Activated T-cell treated with anti-CD3 and anti-CD28 coated beads for 1 hour (primary cell): Measurements from ENCODE around the gene IGSF9B.

ENCODE experiments used
- DNase-seq: peaks from one replicate; pipeline ENCODE4 v3.0.0-alpha.2; 2020; ENCODE audit warnings: low read depth

The IGSF9B gene

DNA sequence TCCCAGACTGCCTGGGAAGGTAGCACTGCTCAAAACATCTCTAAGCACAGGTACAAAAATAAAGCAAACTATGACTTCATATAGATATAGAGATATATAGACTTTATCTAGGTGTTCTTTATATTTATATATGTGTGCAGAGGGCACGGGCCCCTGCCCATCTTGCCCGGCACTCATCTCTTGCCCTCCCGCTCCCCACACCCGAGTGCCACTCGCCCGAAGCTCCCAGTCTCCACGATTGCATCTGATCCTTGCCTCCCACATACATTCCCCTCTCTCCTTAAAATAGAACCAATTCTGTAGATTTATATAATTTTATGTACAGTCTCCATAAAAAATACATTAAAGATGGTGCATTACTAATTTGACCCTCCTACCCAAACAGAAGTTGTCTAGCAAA, 55.5 kb downstream of the IGSF9B start:
- DNase-seq: no peak

DNA sequence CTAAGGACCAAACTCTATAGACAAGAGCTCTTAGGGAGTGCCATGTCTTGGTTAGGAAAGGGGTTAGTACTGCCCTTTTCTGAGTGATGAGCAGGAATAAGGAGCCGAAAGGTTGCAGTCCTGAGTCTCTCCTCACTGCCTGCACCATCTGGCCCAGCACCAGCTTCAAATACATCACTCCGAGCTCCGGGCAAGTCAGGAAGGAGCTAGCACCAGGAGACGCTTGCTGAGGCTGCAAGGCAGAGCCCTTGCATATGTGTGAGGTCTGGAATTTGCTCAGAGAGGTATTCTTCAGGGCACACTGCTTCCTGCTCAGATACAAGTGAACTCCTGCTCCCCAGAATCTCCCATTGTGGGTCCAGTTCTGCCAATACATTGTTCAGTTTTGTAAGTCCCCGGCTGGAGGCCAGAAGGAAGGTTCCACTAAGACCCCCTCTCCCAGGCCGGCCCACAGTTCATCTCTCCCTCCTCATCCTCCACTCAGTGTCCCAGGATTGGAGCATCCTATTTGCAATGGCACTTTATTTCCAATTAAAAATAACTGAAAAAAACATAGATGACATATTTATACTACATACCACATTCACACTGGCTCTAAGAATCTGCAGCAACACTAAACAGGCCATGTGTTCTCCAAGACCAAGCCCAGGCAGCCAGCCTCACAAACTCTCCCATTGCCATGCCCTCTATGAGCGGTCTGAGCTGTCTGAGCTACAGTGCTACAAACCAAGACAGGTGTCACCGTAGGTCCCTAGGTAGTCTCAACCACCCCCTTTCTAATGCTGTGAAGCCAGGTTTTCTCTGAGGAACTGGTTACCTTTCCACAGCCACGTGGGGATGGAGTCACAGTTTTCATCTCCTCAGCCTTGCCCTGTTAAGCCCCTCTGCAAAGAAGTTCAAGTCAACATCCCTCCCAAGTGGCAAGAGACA, 56.3 kb downstream of the IGSF9B start:
- DNase-seq: no peak

DNA sequence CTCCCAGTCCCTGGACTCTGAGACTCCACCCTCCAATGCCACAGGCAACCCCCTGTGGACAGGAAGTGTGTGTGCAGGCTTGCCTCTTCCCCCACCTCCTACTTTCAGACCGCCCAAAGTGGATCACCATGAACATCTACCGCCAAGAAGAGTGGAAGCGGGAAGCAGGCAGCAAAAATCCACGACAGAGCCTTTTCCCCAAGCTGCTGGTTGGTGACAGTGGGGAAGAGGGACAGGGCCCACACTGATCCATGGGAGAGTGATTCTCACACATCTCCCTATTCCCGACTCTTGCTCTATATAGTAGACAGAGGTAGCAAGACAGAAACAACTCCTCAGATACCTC, 58.0 kb downstream of the IGSF9B start:
- no peak for DNase-seq

DNA sequence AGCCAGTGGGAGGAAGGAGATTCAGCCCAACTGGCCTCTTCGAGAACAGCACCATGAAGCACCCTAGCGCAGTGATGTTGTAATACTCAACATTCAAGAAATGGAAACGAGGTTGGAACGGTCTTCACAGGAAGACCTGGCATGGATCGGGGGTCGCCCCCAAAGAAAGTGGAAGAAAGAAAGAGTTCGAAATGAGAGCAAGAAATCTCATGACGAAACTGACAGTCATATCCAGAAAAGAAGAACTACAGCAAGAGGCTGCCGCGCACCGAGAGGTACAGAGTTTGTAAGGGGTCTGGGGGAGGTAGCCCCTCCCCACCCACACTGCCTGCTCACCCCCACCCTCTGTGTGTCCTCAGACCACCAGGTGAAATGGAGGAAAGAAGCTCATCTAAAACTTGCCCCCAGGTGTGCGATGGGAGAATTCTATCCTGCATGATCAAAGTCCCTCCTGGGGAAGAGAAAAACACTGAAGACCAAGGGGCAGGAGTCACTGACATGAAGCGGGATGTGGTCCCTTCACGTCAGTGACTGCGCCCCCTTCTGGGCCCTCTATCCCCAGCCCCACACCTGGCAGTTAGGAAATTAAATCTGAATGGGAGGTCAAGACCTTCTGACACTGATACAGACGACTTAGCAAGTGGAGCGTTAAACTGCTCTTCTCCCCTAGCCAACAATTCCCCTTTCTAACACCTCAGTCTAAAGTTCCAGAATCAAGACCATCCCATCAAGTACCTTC, 58.6 kb downstream of the IGSF9B start:
- DNase-seq: no peak

DNA sequence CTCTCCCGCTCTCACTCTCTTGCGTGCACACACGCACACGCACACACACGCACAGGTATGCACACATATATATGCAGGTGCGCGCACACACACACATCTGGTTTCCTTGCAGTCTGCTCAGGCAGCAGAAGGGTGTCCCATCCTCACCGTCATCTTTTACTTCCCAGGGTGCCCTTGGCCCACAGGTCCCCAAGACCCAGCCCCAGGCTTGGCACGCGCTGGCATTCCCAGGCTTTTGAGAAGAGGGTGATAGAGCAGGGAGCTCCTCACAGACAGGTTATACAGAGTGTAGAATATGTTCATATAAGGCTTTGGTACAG, 59.5 kb downstream of the IGSF9B start:
- DNase-seq: no peak

DNA sequence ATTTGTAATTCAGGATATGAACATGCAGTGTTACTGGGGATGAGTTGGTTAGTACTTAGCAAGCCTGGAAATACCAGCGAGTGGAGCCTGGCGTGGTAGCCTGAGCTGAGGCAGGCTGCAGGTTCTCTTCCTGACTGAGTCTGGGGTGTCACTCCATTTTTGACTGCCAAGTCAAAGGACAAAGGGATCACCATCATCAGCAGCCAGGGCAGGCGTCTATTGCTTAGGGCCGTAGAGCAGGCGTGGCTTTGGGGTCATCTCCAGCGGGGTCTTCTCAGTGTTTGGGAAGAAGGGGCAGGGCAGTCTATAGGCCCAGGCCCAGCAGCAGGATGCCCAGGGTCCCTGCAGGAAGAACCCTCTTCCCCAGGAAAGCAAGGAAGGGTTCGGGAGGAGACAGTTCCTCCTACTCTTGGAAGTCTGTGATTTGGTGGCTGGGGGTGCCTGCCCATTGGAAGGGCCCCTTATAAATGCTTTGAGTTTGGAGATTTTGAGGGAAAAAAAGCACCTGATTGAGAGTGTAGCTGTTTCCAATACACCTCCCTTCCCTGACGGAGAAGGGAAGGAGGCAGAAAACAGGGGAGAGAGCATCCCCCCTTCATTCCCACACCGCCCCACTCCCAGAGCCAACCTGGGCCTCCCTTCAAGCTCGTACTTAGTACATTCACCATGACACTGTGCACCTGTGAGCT, 60.0 kb downstream of the IGSF9B start:
- DNase-seq: no peak

DNA sequence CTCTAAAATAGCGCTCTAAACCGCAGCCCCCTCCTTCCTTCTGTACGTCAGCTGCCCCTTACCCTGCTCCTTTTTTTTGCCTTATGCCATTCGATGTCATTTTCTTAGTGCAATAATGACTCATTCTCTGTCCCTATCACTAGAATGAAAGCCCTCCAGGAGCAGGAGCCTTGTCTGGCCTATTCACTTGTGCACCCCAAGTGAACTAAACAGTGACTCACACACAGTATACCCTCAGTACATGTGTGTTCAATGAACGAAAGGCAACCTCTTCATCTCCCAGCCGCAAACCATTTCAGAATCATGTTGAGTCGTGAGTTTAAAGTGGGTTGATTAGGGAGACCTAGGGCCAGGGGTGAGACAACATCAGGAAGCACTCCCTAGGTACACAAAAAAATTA, 60.7 kb downstream of the IGSF9B start:
- DNase-seq: no peak

DNA sequence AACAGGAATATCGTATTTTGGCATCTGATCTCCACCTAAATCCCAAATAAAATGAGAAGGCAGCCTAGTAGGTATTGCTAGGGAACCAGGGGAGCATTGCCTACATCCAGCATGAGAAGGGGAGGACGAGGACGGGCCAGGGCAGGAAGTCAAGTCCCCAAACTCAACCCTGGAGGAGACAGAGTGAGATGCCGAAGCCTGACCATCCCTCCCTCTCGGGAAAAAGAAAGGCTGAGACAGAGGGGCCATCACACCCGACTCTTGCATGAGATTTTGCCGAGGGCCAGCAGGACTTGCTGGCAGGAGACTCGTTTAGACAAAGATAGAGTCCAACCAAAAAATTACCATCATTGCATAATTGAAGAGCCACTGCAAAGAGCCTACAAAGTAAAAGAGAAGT, 61.2 kb downstream of the IGSF9B start:
- no peak for DNase-seq

DNA sequence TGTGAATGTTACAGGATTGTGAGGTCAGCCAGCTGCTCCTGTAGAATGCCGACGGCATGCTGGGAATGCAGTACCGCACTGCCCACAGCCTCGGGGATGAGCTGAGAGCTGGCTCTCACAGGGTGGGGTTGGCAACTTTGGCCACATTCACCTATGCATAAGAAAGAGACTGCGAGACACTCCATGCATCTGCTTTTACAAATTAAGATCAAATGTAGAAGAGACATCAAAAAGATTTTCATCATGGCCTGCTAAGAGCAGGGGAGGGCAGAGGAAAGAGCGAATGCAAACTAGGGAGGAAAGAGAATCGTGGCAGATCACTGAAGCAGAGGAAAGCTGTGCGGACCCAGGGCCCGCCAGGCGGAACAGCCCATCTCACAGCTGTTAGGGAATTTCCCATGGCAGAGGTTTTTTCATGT, 61.7 kb downstream of the IGSF9B start:
- no peak for DNase-seq

DNA sequence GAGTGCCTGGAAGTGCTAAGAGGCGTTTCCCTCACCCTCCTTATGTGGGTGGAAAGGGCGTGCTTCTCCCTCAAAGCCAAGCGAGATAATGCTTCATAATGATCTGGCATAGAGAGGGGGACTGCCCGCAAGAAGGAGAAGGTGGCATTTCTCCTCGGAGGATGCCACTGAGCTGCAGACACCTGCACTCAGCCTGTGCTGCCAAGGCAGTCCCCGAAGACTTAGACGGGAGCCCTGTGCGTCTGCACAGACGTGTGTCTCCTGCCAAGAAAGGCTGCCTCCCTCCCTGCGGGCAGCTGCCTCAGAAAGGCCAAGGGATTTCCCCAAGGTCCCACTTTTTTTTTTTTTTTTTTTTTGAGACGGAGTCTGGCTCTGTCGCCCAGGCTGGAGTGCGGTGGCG, 63.4 kb downstream of the IGSF9B start:
- no peak for DNase-seq

DNA sequence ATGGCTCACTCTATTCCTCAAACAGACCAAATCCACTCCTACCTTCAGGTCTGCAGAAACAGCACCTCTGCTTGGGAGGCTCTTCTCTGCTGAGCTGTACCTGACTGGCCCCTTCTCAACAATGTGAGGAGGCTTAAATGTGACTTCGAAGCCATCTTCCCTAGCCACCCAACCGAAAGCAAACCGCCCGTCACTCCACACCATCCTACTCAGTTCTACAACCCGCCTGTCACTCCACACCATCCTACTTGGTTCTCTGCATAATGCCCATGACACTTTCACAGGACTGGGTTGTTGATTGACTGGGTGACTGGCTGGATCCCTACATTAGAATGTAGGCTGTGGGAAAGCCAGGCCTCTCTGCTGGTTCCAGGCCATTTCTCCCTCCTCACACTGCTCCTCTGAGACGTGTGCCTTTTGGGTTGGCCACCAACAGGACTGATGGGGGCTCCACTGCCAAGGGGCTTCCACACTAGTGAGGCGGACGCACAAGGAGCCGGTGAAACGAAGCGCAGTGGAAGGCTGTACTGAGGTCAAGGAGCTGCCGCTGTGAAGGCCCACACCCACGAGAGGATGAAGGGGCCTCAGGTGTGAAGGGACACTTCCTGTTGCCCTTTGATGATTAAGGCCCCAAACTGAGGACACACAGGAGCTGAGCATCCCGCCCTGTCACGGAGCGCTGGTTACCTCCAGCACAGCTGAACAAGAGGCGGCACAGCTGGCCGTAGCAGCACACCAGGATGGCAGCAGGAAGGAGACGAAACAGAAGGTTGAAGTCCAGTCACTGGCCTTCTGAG, 64.0 kb downstream of the IGSF9B start:
- DNase-seq: no peak

DNA sequence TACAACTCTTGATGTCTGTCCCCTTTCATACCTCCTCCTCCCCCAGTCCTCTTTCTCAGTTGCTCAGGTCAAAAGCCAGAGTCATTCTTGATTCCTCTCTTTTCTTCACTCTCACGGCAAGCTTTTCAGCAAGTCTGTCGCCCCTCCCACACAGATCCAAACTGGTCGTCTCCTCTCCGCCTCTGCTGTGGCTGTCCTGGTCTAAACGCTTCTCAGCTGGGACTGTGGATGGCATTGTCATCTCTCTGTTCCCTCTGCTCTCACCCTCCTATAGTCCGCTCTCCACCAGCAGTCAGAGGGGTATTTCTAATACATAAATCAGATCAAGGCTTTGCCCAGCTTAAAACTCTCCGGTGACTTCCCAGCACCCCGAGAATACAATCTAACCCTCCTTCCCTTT, 64.6 kb downstream of the IGSF9B start:
- no peak for DNase-seq

DNA sequence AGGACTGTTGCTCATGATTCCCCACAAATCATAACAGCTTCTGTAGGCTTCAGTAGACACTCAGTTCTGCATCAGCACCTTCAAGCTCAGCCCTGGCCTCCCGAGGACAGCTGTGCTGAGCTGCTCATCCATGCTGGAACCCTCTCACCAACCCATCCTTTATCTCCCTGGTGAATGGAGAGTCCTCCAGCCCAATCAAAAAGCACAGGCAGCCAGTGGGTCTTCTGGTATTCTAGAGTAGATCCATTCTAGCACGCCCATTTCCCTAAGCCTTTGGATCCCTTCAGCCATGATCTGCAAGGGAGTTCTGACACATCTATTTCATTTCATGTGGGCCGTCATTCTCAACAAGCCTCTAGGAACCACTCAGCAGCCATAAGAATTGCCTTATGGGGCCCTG, 66.9 kb downstream of the IGSF9B start:
- no peak for DNase-seq

DNA sequence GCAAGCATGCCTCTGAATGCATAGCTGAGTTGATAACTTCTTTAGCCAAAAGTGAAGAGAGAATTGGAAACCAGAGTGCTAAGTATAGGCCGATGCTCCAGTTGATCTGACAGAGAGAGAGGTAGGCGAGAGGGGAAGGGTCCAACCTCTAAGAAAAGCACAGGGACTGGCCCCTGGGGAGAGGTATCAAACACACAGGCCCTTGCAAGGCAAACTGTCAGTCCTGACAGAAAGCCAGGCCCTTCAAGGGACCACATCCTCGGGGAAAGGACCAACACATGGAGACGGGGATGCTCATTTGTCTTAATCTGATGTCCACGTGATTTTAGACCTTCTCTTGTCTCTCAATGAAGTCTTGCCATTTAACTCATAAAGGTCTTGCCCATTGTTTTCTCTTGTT, 67.6 kb downstream of the IGSF9B start:
- DNase-seq: no peak

DNA sequence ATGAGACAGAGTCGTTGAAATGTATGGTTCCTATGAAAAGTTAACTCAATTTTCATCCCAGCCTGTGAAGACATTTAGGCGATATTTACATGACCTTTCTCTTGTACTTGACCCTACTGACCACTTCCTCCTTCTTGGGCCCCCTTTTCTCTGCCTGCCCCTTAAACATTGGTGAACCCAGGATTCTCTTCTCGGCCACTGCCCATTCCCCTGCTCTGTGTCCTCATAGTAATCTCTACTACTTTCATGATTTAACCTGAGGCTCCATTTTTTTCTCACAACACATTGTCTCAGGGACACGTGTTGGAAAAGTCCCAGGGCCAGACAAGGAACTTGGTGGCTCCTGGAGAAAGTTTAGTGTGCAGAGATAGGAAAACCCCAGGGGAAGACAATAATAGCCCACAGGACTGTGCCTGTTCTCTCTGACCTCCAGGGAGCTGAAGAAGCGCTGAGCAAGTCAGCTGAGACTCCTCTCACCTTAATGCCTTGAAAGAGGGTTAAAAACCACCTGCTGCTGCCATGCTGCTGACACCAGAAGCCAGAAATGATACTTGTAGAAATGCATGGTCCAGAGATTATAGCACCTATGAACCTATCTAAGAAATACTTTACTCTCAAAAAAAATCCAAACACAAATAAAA, 69.0 kb downstream of the IGSF9B start:
- DNase-seq: no peak

DNA sequence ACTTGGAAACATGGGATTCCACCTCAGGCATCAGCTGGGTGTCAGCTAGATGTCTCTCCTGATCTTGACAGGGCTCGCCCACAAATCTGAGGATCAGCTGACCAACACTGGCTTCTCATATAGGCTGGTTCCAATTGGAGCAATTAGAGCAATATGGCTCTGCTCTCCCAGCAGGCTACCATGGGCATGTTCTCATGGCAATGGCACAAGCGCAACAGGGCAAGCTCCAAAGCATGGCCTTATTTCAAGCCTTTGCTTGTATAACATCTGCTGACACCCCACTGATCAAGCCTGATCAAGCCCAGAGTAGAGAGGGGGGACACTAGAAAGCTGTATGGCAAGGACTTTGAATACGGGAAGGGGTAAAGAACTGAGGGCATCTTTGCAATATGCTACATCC, 70.7 kb downstream of the IGSF9B start:
- no peak for DNase-seq

DNA sequence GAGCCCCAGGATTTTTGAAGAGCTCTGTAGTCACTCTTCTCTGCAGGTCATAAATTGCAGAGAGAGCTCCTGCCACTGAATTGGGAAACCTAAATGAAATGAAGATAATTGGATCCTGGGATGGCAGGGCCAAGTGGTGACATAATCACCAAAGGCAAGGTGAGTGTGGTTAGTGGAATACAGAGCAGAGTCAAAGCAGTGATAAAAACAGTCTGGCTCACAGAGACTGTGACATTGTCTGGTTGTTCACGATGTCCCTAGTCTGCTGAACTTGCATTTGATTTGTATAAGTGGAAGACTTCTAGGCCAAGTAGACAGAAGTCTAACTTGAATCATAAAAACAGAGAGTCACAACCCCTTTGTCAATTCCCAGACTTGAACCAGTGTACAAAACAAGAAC, 84.6 kb downstream of the IGSF9B start:
- DNase-seq: no peak

DNA sequence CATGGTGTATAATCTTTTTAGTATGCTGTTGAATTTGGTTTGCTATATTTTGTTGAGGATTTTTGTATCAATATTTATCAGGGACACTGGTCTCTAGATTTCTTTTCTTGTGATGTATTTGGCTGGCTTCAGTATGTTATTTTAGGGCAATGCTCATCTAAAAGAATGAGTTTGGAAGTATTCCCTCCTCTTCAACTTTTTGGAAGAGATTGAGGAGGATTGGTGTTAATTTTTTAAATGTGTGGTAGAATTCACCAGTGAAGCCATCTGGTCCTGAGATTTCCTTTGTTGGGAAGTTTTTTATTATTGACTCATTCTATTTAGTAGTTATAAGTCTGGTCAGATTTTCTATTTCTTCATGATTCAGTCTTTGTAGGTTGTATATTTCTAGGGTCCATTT, 89.3 kb downstream of the IGSF9B start:
- no peak for DNase-seq

DNA sequence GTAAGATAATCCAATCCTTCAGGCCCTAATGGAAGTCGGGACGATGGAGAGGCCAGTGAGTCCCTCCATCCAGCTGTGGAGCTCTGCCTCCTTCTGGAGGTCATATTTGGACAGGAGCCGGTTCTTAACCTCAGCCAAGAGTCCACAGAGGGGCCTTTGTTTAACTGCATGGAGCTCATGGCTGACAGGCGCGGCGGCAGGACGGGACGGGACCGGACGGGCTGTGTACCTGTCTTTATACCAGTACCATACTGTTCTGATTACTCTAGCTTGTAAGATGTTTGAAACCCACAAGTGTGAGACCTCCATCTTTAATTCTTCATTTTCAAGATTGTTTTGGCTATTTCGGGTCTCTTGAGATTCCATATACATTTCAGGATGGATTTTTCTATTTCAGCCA, 91.3 kb downstream of the IGSF9B start:
- no peak for DNase-seq

DNA sequence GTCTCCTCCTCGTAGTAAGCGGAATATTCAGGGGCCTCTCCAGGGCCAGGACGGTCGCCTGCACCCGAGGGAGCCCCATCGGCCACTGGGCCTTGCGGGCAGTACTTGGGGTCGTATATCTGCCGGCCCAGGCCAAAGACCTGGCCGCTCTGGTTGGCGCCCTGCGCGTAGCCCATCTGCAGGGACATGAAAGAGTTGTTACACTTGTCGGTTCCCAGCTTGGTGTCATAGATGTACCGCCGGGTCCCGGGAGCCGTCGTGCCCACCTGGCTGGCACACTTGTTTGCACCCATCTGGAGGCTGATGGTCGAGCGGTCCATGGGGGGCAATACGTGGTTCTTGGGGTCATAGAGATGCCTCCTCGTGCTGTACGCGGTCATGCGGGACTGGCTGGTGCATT, 92.0 kb downstream of the IGSF9B start:
- DNase-seq: no peak

DNA sequence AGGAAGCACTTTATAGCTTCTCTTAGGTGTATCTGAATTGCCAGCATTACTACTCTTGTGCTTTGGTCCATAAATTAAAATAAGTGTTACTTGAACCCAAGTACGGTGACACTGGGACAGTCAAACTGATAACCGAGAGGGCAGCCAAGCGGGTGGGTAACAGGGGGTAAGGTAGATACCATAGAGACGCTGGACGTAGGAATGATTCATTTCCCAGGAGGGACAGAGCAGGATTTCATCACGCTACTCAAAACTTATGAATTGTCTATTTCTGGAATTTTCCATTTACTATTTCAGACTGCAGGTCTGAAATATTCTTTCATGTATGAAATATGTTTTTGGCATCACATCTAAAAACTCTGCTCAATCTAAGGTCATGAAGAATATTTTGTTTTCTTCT, 96.6 kb downstream of the IGSF9B start:
- no peak for DNase-seq
